ENCODE measurements around the gene GARIN3. TPM values are rescaled to one million over a fixed set of nuclear protein-coding genes. Genes with fewer than 3 reads are reported as not detected.

The GARIN3 gene
- total and polyA plus RNA-seq, 9 of the 15 experiments (the other 6 are each of a cell fraction or from before 2014, with no cell fraction given): not detected

GRCh38 chr5:157182143-157182757 lies 16.2 kb upstream of the GARIN3 start:
- in situ Hi-C loops (cut with MboI) (no loop called here), intact Hi-C loops (cut with micrococcal nuclease) (no loop called here)
- WGBS (ENCODE audit: insufficient coverage, low coverage, missing lambda C conversion rate): 3% methylated on average over 3 of the region's 3 CpGs
- Histone ChIP-seq H3K4me1 (replicated peaks in 1 of 2; ENCODE audit: control insufficient read depth in 2 of 2, insufficient read depth in 2 of 2, low read length in 2 of 2) (no peaks in the 10 kb centered on the region), H3K9ac (ENCODE audit: insufficient read depth in 1 of 2, low read depth in 2 of 2, low read length in 2 of 2) (no peak overlapping the region), H3K36me3 (ENCODE audit: control insufficient read depth, insufficient read depth, low read length) (no peaks in the 10 kb centered on the region), H2AFZ (ENCODE audit: low read depth, low read length) (no peak overlapping the region), H3K27me3 (ENCODE audit: control insufficient read depth in 2 of 2, insufficient read depth in 2 of 2, low read length in 2 of 2) (no peaks in the 10 kb centered on the region), H3K9me1 (ENCODE audit: control insufficient read depth, insufficient read depth, low read length) (no peaks in the 10 kb centered on the region), H3K79me2 (ENCODE audit: control insufficient read depth, insufficient read depth, low read length) (no peaks in the 10 kb centered on the region), H3K27ac (ENCODE audit: extremely low read depth, low read depth, low read length) (no peak overlapping the region), H3K9me3 (replicated peaks; ENCODE audit: control insufficient read depth, insufficient read depth, low read depth, low read length) (no peaks in the 10 kb centered on the region), H4K20me1 (replicated peaks; ENCODE audit: control insufficient read depth, insufficient read depth, low read length) (no peaks in the 10 kb centered on the region), H3K4me2 (ENCODE audit: insufficient read depth, low read length) (no peak overlapping the region), H3K4me3 (no peak overlapping the region)
- ChIA-PET POLR2A (interaction anchor here (0.5 kb wide), 1 partner anchor 25 kb away, joined by 3 read pairs; no protein-coding TSS in a partner anchor), CTCF (ENCODE audit: low intra/inter-chr PET ratio) (no interaction called here)
- FAIRE-seq: no peak
- no peak for ATAC-seq
- DNase-seq (ENCODE audit: extremely low read depth in 1 of 4, low spot score in 3 of 4): no peak
- TF ChIP-seq ZNF561 (CRISPR knock-in tag; conservative IDR thresholded peaks at IDR 0.05) (no peak), SP1 (CRISPR knock-in tag; IDR thresholded peaks at IDR 0.05) (no peak), CEBPZ (IDR thresholded peaks at IDR 0.05; ENCODE audit: borderline replicate concordance, low read depth, low read length) (no peak), ZNF696 (CRISPR knock-in tag; conservative IDR thresholded peaks at IDR 0.05) (no peak), ZNF407 (IDR thresholded peaks at IDR 0.05; ENCODE audit: low read depth) (no peak), BMI1 (IDR thresholded peaks at IDR 0.05; ENCODE audit: low read length) (no peak), ZNF398 (CRISPR knock-in tag; IDR thresholded peaks at IDR 0.05) (no peak), CREB1 (IDR thresholded peaks at IDR 0.05) (no peak), CREB1 (CRISPR knock-in tag; IDR thresholded peaks at IDR 0.05) (no peak)
- BruUV-seq (replicated peaks): no TSS peak
